Endodermal cell (in vitro differentiated cells): ENCODE data around the gene PCNX1. TPM values are rescaled to one million over a fixed set of nuclear protein-coding genes. Genes with fewer than 3 reads are reported as not detected.

Experiments used
- DNase-seq: peaks from one replicate; pipeline ENCODE4 v3.0.0-alpha.2; 2017
- H3K27ac ChIP-seq: 2 replicates; pipeline ENCODE4 v1.5.1; 2013; ENCODE audit warnings: mild to moderate bottlenecking, low read depth, low read length, moderate library complexity
- H3K27me3 ChIP-seq: 2 replicates; pipeline ENCODE4 v1.6.1; 2013; ENCODE audit warnings: mild to moderate bottlenecking, low read length, moderate library complexity; ENCODE audit not compliant: insufficient read depth, control insufficient read depth, poor library complexity, severe bottlenecking
- H3K36me3 ChIP-seq: 2 replicates; pipeline ENCODE4 v1.7.0; 2013; ENCODE audit warnings: mild to moderate bottlenecking, low read length, moderate library complexity; ENCODE audit not compliant: control insufficient read depth, insufficient read depth
- H3K4me1 ChIP-seq: one replicate; pipeline ENCODE4 v1.7.0; 2013; ENCODE audit warnings: low read length; ENCODE audit not compliant: control insufficient read depth, insufficient read depth
- H3K4me3 ChIP-seq: 2 replicates; pipeline ENCODE4 v1.5.1; 2013; ENCODE audit warnings: mild to moderate bottlenecking, low read length, moderate library complexity
- H3K9ac ChIP-seq: 2 replicates; pipeline ENCODE4 v1.6.1; 2013; ENCODE audit warnings: mild to moderate bottlenecking, low read length, moderate library complexity; ENCODE audit not compliant: poor library complexity, severe bottlenecking; ENCODE audit errors: extremely low read depth
- H3K9me3 ChIP-seq: 2 replicates; pipeline ENCODE4 v1.6.1; 2013; ENCODE audit warnings: mild to moderate bottlenecking, low read length, moderate library complexity; ENCODE audit not compliant: control insufficient read depth
- H3K27ac Mint-ChIP-seq: 2 replicates; pipeline ENCODE4 v1.8.0; 2020; ENCODE audit warnings: mixed read lengths
- H3K27me3 Mint-ChIP-seq: 2 replicates; pipeline ENCODE4 v1.8.0; 2021; ENCODE audit warnings: mild to moderate bottlenecking, mixed read lengths; ENCODE audit not compliant: insufficient read depth
- H3K36me3 Mint-ChIP-seq: 2 replicates; pipeline ENCODE4 v1.8.0; 2020; ENCODE audit warnings: low read depth, mixed read lengths
- H3K4me1 Mint-ChIP-seq: 2 replicates; pipeline ENCODE4 v1.8.0; 2020; ENCODE audit warnings: mixed read lengths
- H3K4me3 Mint-ChIP-seq: 2 replicates; pipeline ENCODE4 v1.8.0; 2020; ENCODE audit warnings: mild to moderate bottlenecking, moderate library complexity, mixed read lengths
- H3K9me3 Mint-ChIP-seq: 2 replicates; pipeline ENCODE4 v1.8.0; 2020; ENCODE audit warnings: mild to moderate bottlenecking, mixed read lengths
- WGBS, 2 experiments: methylation state at CpG; one replicate each; pipeline versions ENCODE4 v1.1.5 to v1.1.7; 2013; ENCODE audit warnings: missing lambda C conversion rate in 2 of 2, mixed read lengths in 1 of 2; ENCODE audit not compliant: insufficient coverage in 1 of 2, insufficient read length in 1 of 2; 5-methylcytosine and 5-hydroxymethylcytosine counted together
- total RNA-seq, 2 donors: library from RNA; stranded (reverse); fragmentation: NEBNext Ultra II Directional in 1 of 2; extraction: Animal tissue kit (Norgen Biotek cat#: 25700) in 1 of 2; gene quantifications; 2 replicates in 1 of 2; 3 replicates in 1 of 2; pipeline ENCODE4 v1.2.1, GENCODE V29; 2021
- TF ChIP-seq, protein P1 (sequence below): fragments of 200-600 bp; sonication (generic); conservative IDR thresholded peaks from 2 replicates; pipeline ENCODE4 v1.5.0; 2021; ENCODE audit warnings: antibody characterized with exemption, mild to moderate bottlenecking

The PCNX1 gene
- total RNA-seq, 2 donors from 2014 or later = 68.2 TPM

DNA sequence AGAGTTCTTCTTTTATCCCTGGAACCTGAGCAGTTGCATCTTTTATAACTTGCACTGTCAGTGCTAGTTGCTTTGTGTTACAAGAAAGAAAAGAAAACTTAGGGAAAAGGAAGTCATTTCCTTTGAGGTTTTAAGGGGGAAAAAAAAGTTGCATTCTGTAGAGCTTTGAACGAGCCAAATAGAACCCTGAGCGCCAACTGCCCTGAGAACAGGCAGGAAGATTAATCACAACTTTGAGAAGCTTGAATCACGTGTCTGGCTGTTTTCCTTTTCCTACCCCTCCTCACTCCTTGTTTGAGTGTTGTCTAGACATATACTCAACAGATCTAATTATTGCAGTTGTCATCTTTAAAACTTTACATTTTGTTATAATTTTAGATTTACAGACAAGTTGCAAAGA is 12.5 kb downstream of the PCNX1 start:
- Histone ChIP-seq H3K27me3 (no peaks in the 10 kb centered on the region), H3K36me3 (peaks cover 11% of the 10 kb centered on the region), H3K9me3 (no peaks in the 10 kb centered on the region), H3K4me3 (no peak overlapping the region), H3K27ac (no peak overlapping the region), H3K9ac (no peak overlapping the region), H3K4me1 (no peaks in the 10 kb centered on the region)
- TF ChIP-seq, protein P1, sequence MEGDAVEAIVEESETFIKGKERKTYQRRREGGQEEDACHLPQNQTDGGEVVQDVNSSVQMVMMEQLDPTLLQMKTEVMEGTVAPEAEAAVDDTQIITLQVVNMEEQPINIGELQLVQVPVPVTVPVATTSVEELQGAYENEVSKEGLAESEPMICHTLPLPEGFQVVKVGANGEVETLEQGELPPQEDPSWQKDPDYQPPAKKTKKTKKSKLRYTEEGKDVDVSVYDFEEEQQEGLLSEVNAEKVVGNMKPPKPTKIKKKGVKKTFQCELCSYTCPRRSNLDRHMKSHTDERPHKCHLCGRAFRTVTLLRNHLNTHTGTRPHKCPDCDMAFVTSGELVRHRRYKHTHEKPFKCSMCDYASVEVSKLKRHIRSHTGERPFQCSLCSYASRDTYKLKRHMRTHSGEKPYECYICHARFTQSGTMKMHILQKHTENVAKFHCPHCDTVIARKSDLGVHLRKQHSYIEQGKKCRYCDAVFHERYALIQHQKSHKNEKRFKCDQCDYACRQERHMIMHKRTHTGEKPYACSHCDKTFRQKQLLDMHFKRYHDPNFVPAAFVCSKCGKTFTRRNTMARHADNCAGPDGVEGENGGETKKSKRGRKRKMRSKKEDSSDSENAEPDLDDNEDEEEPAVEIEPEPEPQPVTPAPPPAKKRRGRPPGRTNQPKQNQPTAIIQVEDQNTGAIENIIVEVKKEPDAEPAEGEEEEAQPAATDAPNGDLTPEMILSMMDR = no peak
- H3K27me3 Mint-ChIP-seq = no peaks in the 10 kb centered on the region
- no peaks in the 10 kb centered on the region for H3K9me3 Mint-ChIP-seq
- H3K36me3 Mint-ChIP-seq = peaks cover 6% of the 10 kb centered on the region
- 52 to 69% methylated on average over 3 of the region's 3 CpGs for WGBS, 2 experiments
- peaks cover 11% of the 10 kb centered on the region for H3K4me1 Mint-ChIP-seq
- no peak for DNase-seq
- peak overlapping the region; percentile 48 for H3K27ac Mint-ChIP-seq
- H3K4me3 Mint-ChIP-seq = no peak overlapping the region

GRCh38 chr14:70920608-70921007 is 13.3 kb downstream of the PCNX1 start:
- H3K9ac ChIP-seq = no peak overlapping the region
- TF ChIP-seq, protein P1 = no peak
- Mint-ChIP-seq H3K27ac (no peak overlapping the region), H3K36me3 (peaks cover 6% of the 10 kb centered on the region), H3K9me3 (no peaks in the 10 kb centered on the region), H3K4me1 (peaks cover 11% of the 10 kb centered on the region), H3K4me3 (no peak overlapping the region), H3K27me3 (no peaks in the 10 kb centered on the region)
- no peak for DNase-seq
- no peaks in the 10 kb centered on the region for H3K27me3 ChIP-seq
- no peak overlapping the region for H3K27ac ChIP-seq
- WGBS, 2 experiments = 85 to 100% methylated on average over 1 of the region's 1 CpG
- no peak overlapping the region for H3K4me3 ChIP-seq
- no peaks in the 10 kb centered on the region for H3K4me1 ChIP-seq
- H3K9me3 ChIP-seq = no peaks in the 10 kb centered on the region
- peaks cover 11% of the 10 kb centered on the region for H3K36me3 ChIP-seq

DNA sequence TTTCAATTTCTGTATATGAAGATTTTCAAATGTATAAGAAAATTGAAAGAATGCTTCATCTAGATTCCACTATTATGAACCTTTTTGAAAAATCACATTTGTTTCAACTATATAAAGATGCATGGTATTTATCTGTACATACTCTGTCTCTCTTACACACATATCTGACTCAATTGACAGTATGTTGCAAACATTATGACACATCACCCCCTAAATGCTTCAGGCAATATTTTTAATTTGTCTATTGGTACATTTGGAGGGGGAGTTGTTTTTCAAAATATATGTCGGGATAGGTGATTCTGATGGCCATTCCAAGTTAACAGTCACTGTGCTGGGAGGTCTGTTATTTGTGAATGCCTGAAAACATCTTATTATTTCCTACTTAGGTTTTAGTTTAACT is 14.4 kb downstream of the PCNX1 start:
- Mint-ChIP-seq H3K27me3 (no peaks in the 10 kb centered on the region), H3K4me3 (no peak overlapping the region), H3K27ac (no peak overlapping the region), H3K4me1 (peaks cover 17% of the 10 kb centered on the region), H3K9me3 (no peaks in the 10 kb centered on the region), H3K36me3 (peaks cover 6% of the 10 kb centered on the region)
- Histone ChIP-seq H3K9me3 (no peaks in the 10 kb centered on the region), H3K4me1 (no peaks in the 10 kb centered on the region), H3K27ac (no peak overlapping the region), H3K4me3 (no peak overlapping the region), H3K9ac (no peak overlapping the region), H3K27me3 (no peaks in the 10 kb centered on the region), H3K36me3 (peaks cover 10% of the 10 kb centered on the region)
- TF ChIP-seq, protein P1 = no peak
- no CpG with 5 or more reads among the region's 1 CpG for WGBS, 2 experiments
- no peak for DNase-seq
